ENCODE data around the gene CMTR1. TPM values are rescaled to one million over a fixed set of nuclear protein-coding genes. Genes with fewer than 3 reads are reported as not detected.

Gene CMTR1
- total and polyA plus RNA-seq, 2 of the 13 experiments (the other 11 are each of a cell fraction or from before 2014, with no cell fraction given) = 19.7 to 55.2 TPM

DNA sequence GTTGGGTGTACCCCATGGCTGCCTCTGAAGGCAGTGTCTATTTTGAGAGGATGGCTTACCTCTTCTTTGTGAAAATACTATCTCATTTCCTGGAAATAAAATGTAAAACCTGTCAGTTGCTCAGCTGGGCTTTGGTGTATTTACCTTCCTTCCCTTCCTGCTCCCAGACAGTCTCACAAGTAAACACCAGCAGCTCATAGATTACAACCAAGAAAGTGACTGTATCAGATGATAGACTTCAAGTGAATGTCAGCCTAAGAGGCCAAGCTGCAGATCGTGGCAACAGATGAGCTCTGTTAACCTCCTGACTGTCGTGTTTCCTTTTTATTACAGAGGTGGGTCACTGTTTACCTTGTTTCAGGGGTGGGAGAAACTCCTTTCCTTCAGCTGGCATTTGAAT lies 41.9 kb upstream of the CMTR1 start:
- Histone ChIP-seq H3K4me2 (ENCODE audit: low read depth, low read length) (no peak overlapping the region), H3K4me1 (ENCODE audit: insufficient read depth, low read length) (no peaks in the 10 kb centered on the region), H3K27me3 (ENCODE audit: control insufficient read depth in 1 of 2, insufficient read depth in 2 of 2, low read length in 2 of 2) (no peaks in the 10 kb centered on the region), H3K9me3 (ENCODE audit: low read length) (no peaks in the 10 kb centered on the region), H3K27ac (ENCODE audit: extremely low read length, insufficient read depth, low read length) (no peak overlapping the region), H3K4me3 (replicated peaks in 1 of 3; ENCODE audit: insufficient read depth in 1 of 3, low read depth in 2 of 3, low read length in 3 of 3) (no peak overlapping the region), H3K9ac (ENCODE audit: insufficient read depth, low read depth, low read length) (no peak overlapping the region), H3K79me2 (ENCODE audit: insufficient read depth, low read length) (no peaks in the 10 kb centered on the region), H4K20me1 (ENCODE audit: insufficient read depth, low read length) (no peaks in the 10 kb centered on the region), H2AFZ (ENCODE audit: low read length) (no peak overlapping the region), H3K36me3 (replicated peaks in 1 of 2; ENCODE audit: control insufficient read depth in 1 of 2, insufficient read depth in 2 of 2, low read length in 2 of 2) (peaks cover 8 to 53% of the 10 kb centered on the region in 2 experiments; a peak in 4 of 5 replicates)
- no peak for DNase-seq (ENCODE audit: low spot score)
- 95% methylated on average over 2 of the region's 2 CpGs for whole genome bisulfite sequencing (ENCODE audit: low lambda C conversion rate)
- FAIRE-seq = no peak
- CTCF ChIA-PET (ENCODE audit: low intra/inter-chr PET ratio, low total read pairs) = no interaction called here
- ATAC-seq = no peak
- intact Hi-C loops (cut with micrococcal nuclease; ENCODE audit: unreplicated experiment) = no loop called here
- POLR2A ChIA-PET = no interaction called here
- in situ Hi-C loops (cut with HindIII; ENCODE audit: extremely low pct_ligation_motif_present, low pct_unique_long_range_greater_than_20kb) = no loop called here
- BruUV-seq (replicated peaks) = no TSS peak
- no peak for TF ChIP-seq ZBTB42 (CRISPR knock-in tag; IDR thresholded peaks at IDR 0.05)
- TF ChIP-seq ZMYM3 (CRISPR knock-in tag; IDR thresholded peaks at IDR 0.05) = no peak
- TF ChIP-seq, protein P1, sequence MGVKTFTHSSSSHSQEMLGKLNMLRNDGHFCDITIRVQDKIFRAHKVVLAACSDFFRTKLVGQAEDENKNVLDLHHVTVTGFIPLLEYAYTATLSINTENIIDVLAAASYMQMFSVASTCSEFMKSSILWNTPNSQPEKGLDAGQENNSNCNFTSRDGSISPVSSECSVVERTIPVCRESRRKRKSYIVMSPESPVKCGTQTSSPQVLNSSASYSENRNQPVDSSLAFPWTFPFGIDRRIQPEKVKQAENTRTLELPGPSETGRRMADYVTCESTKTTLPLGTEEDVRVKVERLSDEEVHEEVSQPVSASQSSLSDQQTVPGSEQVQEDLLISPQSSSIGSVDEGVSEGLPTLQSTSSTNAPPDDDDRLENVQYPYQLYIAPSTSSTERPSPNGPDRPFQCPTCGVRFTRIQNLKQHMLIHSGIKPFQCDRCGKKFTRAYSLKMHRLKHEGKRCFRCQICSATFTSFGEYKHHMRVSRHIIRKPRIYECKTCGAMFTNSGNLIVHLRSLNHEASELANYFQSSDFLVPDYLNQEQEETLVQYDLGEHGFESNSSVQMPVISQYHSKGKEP (CRISPR knock-in tag; IDR thresholded peaks at IDR 0.05) = no peak
- no peak for TF ChIP-seq PPARG (CRISPR knock-in tag; conservative IDR thresholded peaks at IDR 0.05)
- TF ChIP-seq NFATC3 (CRISPR knock-in tag; IDR thresholded peaks at IDR 0.05) = no peak
- TF ChIP-seq HNRNPH1 (optimal IDR thresholded peaks at IDR 0.05; ENCODE audit: low read depth, low read length) = no peak
- TF ChIP-seq, protein P2, sequence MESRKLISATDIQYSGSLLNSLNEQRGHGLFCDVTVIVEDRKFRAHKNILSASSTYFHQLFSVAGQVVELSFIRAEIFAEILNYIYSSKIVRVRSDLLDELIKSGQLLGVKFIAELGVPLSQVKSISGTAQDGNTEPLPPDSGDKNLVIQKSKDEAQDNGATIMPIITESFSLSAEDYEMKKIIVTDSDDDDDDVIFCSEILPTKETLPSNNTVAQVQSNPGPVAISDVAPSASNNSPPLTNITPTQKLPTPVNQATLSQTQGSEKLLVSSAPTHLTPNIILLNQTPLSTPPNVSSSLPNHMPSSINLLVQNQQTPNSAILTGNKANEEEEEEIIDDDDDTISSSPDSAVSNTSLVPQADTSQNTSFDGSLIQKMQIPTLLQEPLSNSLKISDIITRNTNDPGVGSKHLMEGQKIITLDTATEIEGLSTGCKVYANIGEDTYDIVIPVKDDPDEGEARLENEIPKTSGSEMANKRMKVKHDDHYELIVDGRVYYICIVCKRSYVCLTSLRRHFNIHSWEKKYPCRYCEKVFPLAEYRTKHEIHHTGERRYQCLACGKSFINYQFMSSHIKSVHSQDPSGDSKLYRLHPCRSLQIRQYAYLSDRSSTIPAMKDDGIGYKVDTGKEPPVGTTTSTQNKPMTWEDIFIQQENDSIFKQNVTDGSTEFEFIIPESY (CRISPR knock-in tag; IDR thresholded peaks at IDR 0.05) = no peak
- TF ChIP-seq JUN (CRISPR knock-in tag; IDR thresholded peaks at IDR 0.05) = no peak
- TF ChIP-seq ZNF138 (CRISPR knock-in tag; IDR thresholded peaks at IDR 0.05; ENCODE audit: low read depth) = no peak
- no peak for TF ChIP-seq MXI1 (IDR thresholded peaks at IDR 0.05; ENCODE audit: borderline replicate concordance, low read depth, low read length)
- TF ChIP-seq ZNF782 (CRISPR knock-in tag; IDR thresholded peaks at IDR 0.05; ENCODE audit: borderline replicate concordance) = no peak
- TF ChIP-seq, protein P3, sequence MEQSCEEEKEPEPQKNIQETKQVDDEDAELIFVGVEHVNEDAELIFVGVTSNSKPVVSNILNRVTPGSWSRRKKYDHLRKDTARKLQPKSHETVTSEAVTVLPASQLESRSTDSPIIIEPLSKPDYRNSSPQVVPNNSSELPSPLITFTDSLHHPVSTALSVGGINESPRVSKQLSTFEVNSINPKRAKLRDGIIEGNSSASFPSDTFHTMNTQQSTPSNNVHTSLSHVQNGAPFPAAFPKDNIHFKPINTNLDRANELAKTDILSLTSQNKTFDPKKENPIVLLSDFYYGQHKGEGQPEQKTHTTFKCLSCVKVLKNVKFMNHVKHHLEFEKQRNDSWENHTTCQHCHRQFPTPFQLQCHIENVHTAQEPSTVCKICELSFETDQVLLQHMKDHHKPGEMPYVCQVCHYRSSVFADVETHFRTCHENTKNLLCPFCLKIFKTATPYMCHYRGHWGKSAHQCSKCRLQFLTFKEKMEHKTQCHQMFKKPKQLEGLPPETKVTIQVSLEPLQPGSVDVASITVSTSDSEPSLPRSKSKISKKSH (CRISPR knock-in tag; IDR thresholded peaks at IDR 0.05; ENCODE audit: borderline replicate concordance) = no peak
- no peak for TF ChIP-seq KMT2A (CRISPR knock-in tag; IDR thresholded peaks at IDR 0.05)
- TF ChIP-seq RFXAP (CRISPR knock-in tag; IDR thresholded peaks at IDR 0.05; ENCODE audit: borderline replicate concordance) = no peak
- TF ChIP-seq SCMH1 (CRISPR knock-in tag; IDR thresholded peaks at IDR 0.05; ENCODE audit: borderline replicate concordance) = no peak
- no peak for TF ChIP-seq ATAD3A (CRISPR knock-in tag; IDR thresholded peaks at IDR 0.05)
- TF ChIP-seq, protein P4, sequence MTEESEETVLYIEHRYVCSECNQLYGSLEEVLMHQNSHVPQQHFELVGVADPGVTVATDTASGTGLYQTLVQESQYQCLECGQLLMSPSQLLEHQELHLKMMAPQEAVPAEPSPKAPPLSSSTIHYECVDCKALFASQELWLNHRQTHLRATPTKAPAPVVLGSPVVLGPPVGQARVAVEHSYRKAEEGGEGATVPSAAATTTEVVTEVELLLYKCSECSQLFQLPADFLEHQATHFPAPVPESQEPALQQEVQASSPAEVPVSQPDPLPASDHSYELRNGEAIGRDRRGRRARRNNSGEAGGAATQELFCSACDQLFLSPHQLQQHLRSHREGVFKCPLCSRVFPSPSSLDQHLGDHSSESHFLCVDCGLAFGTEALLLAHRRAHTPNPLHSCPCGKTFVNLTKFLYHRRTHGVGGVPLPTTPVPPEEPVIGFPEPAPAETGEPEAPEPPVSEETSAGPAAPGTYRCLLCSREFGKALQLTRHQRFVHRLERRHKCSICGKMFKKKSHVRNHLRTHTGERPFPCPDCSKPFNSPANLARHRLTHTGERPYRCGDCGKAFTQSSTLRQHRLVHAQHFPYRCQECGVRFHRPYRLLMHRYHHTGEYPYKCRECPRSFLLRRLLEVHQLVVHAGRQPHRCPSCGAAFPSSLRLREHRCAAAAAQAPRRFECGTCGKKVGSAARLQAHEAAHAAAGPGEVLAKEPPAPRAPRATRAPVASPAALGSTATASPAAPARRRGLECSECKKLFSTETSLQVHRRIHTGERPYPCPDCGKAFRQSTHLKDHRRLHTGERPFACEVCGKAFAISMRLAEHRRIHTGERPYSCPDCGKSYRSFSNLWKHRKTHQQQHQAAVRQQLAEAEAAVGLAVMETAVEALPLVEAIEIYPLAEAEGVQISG (CRISPR knock-in tag; IDR thresholded peaks at IDR 0.05) = no peak
- TF ChIP-seq ZNF562 (CRISPR knock-in tag; IDR thresholded peaks at IDR 0.05; ENCODE audit: borderline replicate concordance) = no peak
- TF ChIP-seq ZNF331 (CRISPR knock-in tag; IDR thresholded peaks at IDR 0.05) = no peak

All from HepG2 (cell line).